HPDE6-E6E7 (cell line): ENCODE data around the gene ADAMTSL3.

Source experiments
- DNase-seq: peaks from one replicate; pipeline ENCODE4 v3.0.0; 2011; ENCODE audit warnings: missing footprints; ENCODE audit errors: extremely low spot score

ADAMTSL3 gene

DNA sequence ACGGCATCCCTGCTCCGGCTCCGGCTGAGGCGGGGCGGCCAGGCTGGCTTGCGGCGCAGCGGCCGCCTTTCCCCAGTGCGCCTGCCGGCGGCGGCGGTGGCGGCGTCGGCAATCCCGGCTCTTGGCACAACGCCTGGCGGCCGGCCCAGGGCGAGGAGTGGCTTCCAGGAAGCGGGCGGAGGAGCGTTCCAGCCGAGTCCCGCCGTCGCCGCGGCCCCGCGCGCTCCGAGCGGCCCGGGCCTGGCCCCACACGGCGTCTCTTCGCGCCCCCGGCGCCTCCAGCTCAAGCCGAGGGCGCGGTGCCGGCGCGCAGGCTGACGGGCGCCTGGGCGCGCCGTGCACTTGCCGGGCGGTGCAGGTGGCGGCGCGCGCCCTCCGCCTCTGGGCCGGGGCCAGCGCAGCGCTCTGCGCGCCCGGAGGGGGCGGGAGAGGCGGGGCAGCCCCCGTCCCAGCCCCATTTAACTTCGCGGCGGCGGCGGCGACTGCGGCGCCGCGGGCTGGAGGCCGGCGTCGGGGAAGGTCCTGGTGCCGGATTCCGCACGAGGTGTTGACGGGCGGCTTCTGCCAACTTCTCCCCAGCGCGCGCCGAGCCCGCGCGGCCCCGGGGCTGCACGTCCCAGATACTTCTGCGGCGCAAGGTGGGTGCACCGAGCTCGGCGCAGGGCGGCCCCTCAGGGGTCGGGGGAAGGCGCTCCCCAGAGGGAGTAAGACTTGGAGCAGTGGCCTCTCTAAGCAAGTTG is at the start of gene ADAMTSL3:
Gene ADAMTSL3 (plus strand): TSS at position 485 of the 740 bp plus-strand sequence. CDS start 1,639 bp downstream, outside the sequence.
- peak; percentile 44 for DNase-seq

- no peak for DNase-seq
Measured at GRCh38 chr15:83604549-83604948, 49.4 kb upstream of the ADAMTSL3 start.

- no peak for DNase-seq
Measured at GRCh38 chr15:83605111-83605945, 48.6 kb upstream of the ADAMTSL3 start.

DNA sequence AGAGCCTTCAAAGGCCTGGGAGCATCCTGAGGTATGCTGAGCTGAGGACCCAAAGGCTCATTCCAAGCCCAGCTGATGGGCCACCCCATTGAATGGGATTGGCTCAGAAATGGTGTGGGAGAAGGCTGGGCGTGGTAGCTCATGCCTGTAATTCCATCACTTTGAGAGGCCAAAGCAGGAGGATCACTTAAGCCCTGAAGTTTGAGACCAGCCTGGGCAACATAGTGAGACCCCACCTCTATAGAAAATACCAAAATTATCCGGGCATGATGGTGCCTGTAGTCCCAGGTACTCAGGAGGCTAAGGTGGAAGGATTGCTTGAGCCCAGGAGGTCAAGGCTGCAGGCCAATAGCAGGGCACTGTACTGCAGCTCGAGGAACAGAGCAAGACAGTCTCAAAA is 43.8 kb upstream of the ADAMTSL3 start:
- no peak for DNase-seq

DNA sequence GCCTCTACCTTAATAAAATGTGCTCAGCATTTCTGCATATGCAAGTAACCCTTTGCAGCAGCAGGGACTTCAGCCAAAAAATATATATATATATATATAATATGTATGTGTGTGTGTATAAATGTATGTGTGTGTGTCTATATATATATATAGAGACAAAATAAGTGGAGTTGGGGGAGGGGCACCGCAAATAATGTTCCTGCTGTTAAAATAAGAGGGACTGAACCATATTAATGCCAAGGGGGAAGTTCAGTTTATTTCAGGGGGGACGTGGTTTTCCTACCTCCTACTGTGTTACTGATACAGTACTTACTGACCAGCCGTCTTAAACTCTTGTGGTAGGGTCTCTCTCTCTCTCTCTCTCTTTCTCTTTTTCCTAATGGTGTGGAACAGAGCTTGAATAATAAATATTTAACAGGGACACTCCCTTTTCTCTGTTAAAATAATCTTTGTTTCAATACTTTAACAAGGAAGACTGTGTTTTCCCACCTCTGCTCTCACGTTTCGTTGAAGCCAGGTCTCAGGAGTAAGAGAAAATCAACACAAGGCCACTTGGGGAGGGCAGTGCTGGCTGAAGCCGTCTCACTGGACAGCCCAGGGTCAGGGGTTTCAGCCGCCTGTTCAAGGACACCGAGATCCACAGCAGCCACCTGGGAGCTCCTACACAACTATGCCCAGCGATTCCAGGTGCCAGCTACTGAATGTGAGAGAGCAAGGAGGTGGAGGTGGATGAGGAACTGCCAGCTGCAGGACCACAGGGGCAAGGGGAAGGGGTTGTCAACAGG is 42.8 kb upstream of the ADAMTSL3 start:
- DNase-seq = no peak

DNA sequence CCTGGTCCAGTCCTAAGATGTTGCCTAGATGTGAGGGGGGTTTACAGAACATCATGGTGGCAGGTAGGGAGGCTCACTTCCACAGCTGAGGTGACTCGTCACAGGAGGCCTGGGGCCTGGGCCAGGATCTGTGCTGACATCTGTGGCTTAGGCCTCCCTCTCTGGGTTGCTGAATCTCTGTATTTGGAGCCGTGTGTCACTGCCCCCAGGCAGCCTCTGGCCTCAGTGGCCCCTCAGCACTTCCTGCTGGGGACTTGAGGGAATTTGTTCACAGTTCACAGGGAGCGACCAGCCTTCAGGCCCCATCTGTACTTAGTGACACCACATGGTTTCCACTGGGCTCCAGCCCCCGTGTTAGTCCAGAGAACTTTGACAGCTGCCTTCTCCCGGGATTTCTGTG is 41.7 kb upstream of the ADAMTSL3 start:
- no peak for DNase-seq

DNA sequence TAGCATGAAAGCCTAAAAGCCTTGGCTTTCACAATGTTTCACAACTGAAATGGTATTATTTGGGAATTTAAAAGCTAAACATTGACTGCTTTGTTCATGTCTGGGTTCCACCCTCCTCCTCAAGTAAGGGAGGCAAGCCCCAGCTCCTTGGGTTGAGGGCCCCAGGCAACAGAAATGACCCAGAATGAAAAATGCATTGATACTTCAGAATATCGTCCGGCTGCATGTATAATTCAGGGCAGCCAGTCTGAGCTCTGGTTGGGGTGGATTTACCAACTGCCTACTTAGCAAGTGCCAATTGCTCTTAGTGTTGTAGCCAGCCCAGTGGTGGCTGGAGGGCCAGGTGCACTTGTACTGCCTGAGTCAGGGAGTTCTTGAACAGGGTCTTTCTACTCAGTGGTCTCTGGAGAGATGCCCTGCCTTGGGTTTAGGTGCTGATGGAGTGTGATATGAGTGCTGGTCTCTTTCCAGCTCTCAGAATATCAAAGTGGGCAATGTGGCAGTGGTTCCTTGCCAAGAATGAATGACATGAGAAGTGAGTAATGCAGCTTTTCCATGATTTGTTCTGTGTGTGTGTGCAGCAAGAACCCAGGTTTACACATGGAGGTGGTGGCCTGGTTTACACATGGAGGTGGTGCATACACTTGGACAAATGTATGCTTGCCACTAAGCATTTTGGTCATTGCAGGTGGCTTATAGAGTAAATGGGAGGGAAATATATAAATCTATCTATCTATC is 40.9 kb upstream of the ADAMTSL3 start:
- DNase-seq = no peak

- no peak for DNase-seq
Measured at GRCh38 chr15:83613714-83614113, 40.2 kb upstream of the ADAMTSL3 start.

DNA sequence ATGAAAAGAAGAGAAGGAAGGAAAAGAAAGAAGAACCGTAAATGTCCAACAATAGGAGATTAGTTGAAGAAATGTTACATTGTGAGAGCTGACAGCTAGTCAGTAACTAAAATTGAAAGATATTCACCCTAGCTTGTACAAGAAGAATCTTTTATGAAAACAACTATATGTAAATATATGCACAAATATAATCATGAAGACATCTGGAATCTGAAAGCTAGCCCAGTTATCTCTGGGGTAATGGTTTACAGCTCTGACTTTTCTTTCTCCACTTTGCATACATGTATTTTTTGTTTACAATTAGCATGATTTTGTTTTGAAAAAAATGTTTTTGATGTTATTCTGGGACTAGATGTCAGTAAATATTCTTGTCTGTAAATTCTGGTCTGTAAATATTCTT is 37.1 kb upstream of the ADAMTSL3 start:
- no peak for DNase-seq

- no peak for DNase-seq
Measured at GRCh38 chr15:83626171-83626802, 27.6 kb upstream of the ADAMTSL3 start.

- no peak for DNase-seq
Measured at GRCh38 chr15:83631534-83631933, 22.4 kb upstream of the ADAMTSL3 start.

- no peak for DNase-seq
Measured at GRCh38 chr15:83643201-83643600, 10.7 kb upstream of the ADAMTSL3 start.

DNA sequence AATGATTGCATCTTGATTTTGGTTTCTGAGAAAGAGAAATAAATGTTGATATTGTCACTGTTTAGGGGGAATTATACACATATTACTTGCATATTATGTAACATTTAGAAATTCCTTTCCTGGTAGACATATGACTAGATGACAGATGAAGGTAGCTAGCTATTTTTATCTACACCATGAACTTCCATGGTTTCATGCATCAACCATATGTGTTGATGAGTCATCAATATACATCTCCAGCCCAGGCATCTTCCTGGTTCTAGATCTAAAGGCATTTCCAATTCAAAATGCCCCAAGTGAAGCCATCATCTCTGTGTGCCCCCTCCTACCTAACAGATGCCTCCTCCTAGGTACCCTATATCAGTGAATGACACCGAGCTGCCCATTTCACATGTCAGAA is 9.5 kb upstream of the ADAMTSL3 start:
- DNase-seq = no peak

DNA sequence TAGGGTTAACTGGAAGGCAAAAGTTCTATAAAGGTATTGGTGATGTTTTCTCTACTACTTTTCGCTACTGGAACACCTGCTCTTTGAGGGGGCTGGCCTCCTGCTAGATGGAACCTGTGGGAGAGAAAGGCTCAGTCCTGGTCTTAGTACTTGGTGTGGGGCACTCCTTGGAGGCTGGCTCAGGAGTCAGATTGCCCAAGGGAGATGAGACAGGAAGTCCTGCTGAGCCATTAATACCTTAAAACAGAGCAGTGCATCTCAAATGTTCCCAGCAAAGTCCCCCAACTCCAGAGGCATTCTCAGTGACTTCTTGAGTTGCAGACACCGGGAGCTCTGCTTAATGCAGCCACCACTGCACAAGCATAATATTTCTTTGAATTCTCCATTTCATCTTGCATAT is 3.1 kb upstream of the ADAMTSL3 start:
- DNase-seq = no peak

DNA sequence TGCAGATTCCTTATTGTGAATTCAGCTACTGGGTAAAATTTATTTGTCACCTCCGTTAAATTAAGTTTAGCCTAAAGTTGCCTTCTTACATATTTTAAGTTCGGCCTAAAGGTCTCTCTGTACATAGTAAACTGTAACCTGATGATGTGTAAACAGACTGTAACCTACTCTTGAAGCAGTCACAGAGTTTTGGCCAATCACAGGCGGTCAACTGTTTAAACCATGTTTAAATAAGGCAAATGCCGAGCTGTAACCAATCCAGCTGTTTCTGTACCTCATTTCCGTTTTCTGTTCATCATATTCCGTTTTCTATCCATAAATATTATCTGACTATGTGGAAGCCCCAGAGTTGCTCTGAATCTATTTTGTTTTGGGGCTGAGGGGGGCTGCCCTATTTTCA is 2.4 kb upstream of the ADAMTSL3 start:
- no peak for DNase-seq

- DNase-seq = no peak
Measured at GRCh38 chr15:83652626-83653204, 1.2 kb upstream of the ADAMTSL3 start.

DNA sequence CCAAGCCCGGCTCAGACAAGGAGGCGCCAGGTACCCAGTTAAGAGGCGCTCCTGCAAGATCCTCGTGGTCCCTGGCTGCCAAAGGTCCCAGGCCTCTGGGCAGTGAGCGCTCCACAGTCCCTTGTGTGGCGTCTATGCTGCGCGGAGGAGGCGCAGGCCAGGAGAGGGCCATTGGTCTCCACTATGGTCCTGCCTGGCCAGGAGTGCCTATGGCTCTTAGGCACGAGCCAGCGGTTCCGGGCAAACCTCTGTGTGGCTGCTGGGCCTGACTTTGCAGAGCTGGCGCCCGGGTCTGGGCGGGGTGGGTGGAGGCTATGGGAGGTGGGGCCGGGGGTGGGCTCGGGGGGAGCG is 660 bp upstream of the ADAMTSL3 start:
- no peak for DNase-seq

DNA sequence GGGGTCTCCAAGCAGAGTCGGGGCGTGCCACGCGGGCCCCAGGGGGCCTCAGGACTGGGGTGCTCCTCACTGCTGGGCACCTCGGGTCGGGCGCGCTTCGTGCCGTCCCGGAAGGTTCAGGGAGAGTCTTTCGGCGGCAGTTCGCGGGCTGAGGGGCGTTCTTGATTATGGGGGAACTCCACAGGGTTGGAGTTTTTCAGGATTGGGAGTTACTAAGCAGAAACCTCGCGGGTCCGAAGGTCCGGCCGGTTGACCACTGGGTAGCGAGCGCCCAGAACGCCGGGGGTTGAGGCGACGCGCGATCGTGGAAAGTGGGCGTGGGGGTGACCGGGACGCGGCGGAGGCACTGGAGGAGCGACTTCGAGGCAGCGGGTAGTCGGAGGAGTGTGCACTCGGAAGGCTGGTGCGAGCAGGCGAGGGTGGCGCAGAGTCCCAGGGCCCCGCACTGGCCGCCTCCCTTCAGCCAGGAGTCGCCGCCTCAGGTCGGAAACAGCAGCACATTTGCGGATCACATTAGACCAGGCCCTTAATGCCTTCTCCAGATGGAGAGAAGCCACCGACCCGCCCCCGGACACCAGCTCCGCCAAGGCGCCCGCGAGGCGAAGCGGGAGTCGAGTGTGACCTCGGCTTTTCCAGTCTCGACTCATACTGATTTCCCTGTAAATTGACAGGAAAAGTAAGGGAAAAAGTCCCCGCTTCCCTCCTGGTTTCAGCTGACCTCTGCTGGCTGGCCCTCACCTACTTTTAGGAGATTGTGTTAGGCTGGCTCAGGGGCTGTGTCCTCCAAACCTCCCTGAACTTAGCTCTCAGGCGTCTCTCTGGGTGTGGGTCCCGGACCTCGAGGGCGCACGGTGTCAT is 685 bp downstream of the ADAMTSL3 start:
- no peak for DNase-seq

GRCh38 chr15:83655237-83655616 is 1.3 kb downstream of the ADAMTSL3 start:
- DNase-seq = no peak

- DNase-seq = no peak
Measured at GRCh38 chr15:83656192-83656591, 2.3 kb downstream of the ADAMTSL3 start.
